ENCODE measurements around the gene MFN2. TPM values are rescaled to one million over a fixed set of nuclear protein-coding genes. Genes with fewer than 3 reads are reported as not detected.
"Not testable (repeated sequence)": the region's sequence is repeated elsewhere in the genome, so short reads cannot be mapped to it uniquely, and the experiment has no call there.

The MFN2 gene
- polyA plus RNA-seq, 1 donor = 71.4 TPM

DNA sequence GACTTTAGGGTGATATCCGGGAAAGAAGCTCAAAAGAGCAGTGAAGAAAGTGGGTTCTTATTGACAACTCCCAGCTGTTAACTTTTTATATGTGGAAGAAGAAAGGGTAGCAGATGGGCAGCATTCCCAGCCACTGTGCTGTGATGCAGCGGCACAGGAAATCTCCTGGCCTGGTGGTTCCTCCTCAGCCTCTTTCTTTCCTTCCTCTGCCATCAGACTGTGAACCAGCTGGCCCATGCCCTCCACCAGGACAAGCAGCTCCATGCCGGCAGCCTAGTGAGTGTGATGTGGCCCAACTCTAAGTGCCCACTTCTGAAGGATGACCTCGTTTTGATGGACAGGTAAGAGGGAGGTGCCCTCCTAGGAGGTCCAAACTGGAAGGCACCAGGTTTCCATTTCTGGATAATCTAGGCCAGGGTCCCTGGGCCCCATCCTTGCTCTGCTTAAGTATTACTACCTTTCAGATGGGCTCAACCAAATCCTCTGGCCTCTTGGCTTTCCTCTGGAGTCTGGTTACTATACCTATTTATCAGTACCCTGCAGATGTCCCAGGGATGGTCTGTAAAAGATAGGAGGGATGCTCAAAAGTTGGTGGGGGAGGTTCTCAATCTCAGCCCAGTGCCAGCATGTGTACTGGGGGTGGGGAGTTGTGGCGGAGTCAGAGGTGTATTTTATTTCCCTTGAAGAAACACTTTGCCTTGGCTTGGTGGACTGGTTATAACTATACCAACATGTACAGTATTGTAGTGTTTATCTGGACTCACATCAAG is 17.0 kb downstream of the MFN2 start:
- no peak for DNase-seq

DNA sequence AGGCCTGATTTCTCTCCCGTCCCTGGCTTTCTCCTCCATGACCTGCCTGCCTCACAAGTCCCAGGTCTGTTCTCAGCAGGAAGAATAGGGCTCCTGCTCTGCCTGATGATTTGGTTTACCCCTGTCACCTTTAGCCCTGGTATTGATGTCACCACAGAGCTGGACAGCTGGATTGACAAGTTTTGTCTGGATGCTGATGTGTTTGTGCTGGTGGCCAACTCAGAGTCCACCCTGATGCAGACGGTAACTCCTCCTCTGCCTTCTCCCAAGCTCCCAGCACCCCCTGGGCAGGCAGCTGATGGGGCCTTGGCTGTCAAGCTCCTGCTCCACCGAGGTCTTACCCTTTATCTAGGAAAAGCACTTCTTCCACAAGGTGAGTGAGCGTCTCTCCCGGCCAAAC is 18.4 kb downstream of the MFN2 start:
- no peak for DNase-seq

DNA sequence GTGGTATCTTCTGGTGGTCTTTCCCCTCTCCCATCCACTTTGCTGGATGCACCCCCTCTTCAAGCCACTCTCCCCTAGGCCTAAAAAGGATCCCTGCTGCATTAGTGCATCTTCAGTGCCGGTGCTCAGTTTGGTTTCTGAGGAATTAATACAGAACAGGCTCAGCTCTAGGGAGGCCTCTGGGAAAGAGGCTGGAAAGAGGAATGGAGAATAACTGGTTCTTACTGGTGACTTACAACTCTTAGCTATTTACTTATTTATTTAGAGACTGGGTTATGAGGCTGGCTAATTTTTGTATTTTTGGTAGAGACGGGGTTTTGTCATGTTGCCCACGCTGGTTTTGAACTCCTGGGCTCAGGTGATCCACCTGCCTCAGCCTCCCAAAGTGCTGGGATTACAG is 19.0 kb downstream of the MFN2 start:
- no peak for DNase-seq

DNA sequence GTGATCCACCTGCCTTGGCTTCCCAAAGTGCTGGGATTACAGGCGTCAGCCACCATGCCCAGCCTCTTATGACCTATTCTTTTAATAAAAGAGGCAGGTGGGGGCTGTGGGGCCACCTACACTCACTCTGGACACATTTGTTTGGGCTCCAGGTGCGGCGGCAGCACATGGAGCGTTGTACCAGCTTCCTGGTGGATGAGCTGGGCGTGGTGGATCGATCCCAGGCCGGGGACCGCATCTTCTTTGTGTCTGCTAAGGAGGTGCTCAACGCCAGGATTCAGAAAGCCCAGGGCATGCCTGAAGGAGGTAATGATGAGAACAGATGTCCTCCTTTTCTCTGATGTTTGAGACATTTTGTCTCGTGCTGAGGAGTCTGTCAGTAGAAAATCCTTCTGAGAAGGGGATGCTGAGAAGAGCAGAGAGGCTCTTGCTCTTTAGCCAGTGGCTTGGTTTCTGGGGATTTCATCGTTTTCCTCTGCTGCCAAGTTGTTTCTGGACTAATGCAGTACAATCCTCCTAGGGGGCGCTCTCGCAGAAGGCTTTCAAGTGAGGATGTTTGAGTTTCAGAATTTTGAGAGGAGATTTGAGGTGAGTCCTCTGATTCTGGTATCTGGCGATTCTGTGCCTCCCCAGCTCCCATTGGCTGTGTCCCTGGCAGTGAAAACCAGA is 21.1 kb downstream of the MFN2 start:
- DNase-seq = no peak

DNA sequence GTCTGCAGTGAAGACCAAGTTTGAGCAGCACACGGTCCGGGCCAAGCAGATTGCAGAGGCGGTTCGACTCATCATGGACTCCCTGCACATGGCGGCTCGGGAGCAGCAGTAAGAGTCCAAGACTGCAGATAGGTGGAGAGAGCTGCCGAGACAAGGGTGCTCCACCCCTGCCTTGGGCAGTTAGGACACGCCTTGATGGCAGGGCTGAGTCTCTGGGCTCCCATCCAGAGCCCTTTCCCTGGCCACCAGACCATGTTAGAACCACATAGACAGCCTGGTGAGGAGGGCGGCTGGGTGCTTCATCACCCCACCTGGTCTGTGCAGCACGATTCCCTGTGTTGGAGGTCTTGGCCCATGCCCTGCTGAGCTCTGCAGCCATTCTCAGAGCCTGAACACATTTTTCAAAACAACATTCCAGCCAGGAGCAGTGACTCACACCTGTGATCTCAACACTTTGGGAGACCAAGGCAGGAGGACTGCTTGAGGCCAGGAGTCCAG is 21.8 kb downstream of the MFN2 start:
- DNase-seq = no peak

DNA sequence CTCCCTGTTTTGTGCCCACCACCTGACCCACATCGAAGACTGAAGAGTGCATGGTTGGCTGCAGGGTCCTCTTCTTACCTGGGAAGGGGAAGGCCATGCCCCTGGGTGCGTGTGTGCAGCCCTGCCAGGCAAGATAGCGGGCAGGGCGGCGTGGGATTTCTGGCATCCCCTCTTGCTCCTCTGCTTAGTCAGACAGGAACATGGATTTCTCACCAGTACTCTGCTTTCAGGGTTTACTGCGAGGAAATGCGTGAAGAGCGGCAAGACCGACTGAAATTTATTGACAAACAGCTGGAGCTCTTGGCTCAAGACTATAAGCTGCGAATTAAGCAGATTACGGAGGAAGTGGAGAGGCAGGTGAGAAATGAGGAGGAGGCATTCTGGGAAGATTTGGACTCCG is 23.5 kb downstream of the MFN2 start:
- no peak for DNase-seq

DNA sequence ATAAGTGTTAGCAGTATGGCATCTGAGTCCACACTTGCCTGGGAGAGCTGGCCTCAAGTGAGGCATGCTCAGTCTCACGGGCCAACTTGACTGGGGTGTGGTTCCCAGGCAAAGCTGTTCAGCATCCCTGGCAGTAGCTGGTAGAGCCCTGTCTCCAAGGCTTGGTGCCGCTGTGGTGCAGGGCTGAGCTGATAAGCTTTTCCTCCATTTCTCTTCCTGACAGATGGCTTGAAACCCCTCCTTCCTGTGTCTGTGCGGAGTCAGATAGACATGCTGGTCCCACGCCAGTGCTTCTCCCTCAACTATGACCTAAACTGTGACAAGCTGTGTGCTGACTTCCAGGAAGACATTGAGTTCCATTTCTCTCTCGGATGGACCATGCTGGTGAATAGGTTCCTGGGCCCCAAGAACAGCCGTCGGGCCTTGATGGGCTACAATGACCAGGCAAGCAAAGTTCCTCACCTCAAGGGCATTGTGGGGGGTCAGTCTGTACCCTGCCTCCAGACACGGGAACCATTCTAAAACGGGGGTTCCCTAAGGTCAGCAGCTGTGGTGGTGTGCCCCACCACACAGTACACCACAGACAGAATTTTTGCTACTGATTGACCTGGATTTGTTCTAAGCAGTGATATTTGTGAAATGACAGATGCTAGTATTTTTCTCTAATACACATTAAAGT is 25.4 kb downstream of the MFN2 start:
- no peak for DNase-seq

DNA sequence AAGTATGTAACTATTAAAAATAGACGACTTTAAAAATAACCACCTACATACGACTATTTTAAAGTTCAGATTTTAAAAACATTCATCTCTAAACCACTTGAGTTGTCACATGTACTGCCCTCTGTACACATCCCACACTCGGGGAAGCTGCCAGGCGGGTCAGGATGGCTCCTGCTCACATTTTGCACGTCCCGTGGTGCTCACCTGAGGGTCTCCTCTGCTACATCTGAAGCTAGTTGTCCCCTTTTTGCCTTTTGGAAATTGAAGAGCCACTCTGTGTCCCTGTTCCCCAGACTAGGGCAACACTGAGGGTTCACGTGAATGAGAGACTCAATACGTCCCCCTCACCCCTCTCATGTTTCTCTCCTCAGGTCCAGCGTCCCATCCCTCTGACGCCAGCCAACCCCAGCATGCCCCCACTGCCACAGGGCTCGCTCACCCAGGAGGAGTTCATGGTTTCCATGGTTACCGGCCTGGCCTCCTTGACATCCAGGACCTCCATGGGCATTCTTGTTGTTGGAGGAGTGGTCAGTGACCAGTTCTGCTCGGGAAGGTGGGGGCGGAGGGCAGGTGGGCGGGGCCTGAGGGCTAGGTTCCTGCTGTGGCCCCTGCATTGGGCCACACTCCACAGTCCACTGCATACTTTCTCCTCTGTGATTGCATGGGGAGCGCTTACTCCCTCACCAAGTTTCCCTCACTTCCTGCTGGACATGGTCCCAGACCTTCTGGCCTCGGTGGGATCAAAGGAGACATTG is 26.1 kb downstream of the MFN2 start:
- DNase-seq = no peak

DNA sequence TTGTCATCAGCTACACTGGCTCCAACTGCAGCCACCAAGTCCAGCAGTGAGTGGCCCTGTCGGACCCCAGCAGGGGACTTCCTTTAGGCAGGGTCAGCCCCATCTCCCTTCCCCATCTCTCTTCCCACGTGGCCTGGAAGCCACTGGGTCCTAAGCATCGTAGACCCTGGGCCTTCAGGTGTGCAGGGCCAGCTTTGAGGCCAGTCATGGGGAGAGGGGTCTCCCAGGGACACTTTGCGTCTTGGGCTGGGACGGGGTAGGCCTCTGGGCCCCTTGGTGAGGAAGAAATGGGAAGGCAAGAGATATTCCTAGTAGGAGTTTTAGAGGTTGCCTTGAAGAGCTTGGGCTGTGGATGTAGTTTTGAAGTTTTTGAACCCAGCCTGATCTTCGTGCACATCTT is 27.0 kb downstream of the MFN2 start:
- no peak for DNase-seq

DNA sequence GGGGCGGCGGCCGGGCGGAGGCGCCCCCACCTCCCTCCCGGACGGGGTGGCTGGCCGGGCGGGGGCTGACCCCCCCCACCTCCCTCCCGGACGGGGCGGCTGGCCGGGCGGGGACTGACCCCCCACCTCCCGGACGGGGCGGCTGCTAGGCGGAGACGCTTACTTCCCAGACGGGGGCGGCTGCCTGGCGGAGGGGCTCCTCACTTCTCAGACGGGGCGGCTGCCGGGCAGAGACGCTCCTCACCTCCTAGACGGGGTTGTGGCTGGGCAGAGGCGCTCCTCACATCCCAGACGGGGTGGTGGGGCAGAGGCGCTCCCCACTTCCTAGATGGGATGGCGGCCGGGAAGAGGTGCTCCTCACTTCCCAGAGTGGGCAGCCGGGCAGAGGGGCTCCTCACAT is 28.1 kb downstream of the MFN2 start:
- not testable (repeated sequence) for DNase-seq

DNA sequence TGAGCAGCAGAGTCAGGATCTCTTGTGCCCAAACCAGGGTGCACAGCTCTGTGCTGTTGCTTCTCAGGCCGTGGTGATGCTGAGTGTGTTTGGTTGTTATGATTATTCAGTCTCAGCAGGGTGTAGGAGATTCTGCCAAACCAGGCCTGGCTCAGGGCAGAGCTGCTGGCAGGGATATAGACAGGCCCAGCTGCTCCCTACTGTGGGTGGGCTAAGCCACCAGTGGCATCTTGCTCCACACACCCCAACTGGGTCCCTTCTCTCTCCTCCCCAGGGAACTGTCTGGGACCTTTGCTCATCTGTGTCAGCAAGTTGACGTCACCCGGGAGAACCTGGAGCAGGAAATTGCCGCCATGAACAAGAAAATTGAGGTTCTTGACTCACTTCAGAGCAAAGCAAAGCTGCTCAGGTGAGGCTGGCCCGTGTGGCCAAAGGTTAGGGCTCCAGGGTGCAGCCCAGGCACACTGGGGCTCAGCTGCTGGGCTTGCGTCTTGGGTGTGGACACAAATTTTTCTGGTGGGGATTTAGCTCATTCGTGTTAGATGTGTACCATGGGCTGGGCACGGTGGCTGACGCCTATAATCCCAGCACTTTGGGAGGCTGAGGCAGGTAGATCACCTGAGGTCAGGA is 29.2 kb downstream of the MFN2 start:
- DNase-seq = no peak

DNA sequence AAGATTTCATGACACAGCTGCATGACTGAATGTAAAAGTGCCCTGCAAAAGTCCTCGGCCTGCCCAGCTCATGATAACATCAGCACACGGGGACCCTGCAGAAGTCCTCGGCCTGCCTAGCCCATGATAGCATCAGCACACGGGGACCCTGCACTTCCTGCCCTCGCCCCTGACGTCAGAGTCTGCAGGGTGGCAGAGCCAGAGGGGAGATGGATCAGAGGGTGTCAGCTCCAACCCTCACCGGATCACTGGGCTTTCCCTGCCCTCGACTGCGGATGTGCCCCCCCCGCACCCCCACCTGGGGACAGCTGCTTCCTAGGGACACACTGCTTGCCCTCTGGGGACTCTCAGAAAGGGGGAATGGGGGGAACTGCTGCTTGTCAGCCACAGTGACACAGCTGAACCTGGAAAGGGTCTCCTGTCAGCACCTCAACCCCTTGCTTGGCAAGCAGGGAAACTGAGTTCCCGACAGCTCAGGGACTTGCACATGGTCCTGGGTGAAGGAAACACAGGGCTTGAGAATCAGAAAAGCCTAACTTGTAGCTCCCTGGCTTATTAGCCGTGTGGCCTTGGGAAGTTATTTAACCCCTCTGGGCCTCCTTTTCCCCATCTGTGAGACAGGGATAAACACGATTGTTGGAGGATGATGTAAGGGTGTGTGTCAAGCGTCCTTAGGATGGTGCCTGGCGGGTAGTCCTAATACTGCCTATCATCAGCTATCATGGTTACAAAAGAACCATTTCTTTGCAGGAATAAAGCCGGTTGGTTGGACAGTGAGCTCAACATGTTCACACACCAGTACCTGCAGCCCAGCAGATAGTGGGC is 30.7 kb downstream of the MFN2 start:
- DNase-seq = no peak

DNA sequence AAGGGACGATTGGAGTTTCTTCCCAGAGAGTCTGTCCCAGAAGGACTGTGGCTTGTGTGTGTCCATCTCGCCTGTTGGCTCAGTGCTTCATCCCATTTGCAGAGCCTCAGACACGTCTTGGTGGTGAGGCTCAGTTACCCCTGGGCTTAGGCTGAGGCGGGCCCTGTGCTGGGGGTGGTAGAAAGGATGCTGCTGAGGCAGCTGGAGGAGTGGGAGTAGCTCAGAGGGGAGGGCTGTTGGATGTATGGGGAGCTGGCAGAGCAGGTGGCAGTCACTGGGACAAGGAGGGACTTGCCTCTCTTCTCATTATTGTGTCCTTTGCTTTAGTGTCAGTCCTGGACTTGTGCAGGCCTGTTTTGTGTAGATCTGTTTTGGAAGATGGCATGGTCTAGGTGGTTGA is 31.8 kb downstream of the MFN2 start:
- DNase-seq = no peak

DNA sequence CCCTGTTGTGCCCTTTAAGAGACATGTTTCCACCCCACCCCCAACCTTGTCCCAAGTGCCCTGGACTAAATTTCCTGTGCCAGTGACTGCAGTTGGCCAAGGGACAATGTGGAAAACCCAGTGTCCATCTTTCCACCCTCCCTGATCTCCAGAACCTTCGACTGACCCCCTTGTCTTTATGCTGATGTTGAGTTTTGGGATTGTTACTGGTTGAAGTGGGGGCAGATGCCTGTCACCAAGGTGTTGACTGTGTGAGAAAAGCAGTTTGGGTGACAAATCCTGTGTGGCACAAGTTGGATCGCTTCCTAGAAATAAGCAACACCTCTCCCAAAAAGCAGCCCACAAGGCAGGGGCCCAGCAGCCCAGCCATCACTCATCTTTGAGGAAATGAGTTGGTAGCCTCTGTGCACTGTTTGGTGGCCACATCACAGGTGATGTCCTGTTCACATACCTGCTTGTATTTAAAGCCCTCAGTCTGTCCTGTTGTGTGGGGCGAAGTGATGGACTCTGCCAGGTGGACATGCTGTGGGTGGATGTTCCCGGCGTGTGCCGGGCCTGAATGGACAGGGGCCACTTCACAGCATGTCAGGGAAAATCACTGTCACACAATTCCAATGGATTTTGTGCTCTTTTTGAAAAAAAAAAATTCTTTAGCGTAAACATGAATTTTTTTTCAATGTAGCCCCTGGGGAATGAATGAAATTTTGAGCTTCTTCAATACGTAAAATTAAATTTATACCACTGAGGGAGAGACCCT is 32.5 kb downstream of the MFN2 start:
- DNase-seq = no peak

DNA sequence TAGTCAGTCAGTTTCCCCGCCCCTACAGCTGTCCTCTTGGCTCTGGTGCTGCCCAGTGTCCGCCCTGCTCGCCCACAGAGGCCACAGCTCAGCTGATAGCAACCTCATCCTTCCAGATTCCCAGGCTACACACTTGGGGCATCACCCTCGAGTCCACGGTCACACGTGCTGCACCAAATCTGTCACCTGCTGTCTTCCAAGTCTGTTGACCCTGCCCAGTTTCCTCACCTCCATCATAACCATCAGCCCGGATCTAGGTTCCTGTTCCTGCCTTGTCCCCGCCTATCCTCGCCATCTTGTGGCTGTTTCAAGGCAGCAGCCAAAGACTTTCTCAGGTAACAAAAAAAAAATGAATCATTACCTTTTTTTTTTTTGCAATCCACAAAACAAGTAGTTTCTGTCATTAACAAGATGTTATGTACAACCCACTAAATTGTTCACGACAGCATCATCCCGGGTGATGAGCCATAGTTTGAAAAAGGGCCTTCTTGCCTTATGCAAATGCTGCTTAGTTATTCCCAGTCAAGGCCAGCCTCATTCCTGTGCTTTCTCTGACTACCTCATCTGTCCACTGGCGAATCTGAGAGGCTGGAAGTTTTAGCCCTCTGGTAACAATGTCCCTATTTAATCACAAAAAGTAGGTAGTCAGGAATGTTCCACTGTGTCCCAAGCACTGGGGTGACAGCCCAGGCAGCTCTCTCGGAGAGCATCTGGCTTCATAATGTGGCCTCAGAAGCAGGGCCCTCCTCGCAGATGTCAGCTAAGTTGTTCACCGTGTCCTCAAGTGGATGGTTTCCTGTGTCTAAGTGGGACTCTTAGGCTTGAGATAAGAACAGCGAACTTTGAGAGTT is 34.1 kb downstream of the MFN2 start:
- no peak for DNase-seq

DNA sequence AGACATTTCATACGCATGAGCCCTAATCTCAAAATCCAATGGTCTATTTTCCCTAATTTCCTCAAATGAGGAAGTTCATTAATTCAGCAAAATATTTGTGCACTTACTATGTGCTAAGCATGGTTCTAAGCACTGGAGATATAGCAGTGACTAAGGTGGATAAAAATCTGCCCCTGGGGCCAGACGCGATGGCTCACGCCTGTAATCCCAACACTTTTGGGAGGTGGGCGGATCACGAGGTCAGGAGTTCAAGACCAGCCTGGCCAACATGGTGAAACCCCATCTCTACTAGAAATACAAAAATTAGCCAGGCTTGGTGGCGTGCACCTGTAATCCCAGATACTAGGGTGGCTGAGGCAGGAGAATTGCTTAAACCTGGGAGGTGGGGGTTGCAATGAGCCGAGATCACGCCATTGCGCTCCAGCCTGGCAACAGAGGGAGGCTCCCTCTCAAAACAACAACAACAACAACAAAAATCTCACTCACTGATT is 34.8 kb downstream of the MFN2 start:
- DNase-seq = no peak

DNA sequence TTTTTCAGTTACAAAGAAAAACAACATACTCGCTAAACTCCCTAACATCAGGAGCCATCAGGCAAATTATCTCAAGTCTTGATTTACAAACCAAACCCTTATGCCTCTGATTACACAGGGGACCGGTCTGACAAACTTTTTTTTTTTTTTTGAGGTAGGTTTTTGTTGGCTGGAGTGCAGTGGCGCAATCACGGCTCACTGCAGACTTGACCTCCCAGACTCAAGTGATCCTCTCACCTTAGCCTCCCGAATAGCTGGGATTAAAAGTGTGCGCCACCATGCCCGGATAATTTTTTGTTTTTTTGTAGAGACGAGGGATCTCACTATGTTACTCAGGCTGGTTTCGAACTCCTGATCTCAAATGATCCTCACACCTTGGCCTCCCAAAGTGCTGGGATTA is 35.3 kb downstream of the MFN2 start:
- no peak for DNase-seq

DNA sequence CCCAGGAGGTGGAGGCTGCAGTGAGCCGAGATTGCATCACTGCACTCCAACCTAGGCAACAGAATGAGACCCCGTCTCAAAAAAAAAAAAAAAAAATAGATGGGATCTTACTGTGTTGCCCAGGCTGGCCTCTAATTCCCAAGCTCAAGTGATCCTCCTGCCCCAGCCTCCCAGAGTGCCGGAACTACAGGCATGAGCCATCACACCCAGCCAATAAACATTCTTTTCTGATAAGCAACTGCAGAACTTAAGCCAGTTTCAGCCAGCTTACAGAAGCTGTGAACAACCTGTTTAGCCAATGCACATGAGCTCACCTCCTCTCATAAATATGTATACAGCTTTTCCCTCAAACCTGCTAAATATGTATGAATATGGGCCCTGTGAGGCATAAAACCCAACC is 35.9 kb downstream of the MFN2 start:
- no peak for DNase-seq

DNA sequence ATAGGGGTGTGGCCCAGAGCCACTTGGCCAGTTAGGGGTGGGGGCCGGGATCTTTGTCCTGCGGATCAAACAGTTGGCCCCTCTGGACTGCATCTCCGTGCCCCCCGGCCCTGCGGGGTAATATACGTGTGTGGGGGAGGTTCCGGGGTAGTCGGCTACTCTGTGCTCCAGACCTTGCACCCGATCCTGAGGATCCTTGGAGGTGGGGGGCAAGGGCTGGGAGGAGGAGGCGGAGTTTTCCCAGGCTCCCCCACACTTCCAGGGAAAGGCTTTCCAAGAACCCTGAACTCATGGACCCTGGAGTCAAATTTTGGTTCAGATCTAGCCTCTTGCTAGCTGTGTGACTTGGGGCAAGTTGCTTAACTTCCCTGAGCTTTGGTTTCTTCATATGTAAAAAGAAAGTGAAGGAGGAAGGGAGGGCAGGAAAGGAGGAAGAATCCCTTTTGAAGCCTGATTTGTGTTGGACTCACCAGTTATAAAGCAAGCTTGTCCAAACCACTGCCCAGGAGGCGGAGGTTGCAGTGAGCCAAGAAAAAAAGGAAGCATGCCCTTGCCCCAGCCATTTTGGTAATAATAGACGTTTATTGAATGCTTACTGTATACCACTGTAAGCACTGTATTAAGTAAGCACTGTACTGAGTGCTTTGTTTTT is 39.7 kb downstream of the MFN2 start:
- DNase-seq = no peak

Data from left kidney (tissue), 2 donors.